BJ (cell line): ENCODE measurements around the gene RIOK2. TPM values are rescaled to one million over a fixed set of nuclear protein-coding genes. Genes with fewer than 3 reads are reported as not detected.

Source experiments
- CTCF ChIA-PET: fragments of 350-600 bp; formaldehyde crosslinking; extraction: SDS; loops from one replicate; lab custom pipeline; 2021; ENCODE audit warnings: antibody characterized with exemption, inconsistent platforms; lab: Yijun Ruan, JAX
- POLR2A ChIA-PET: fragments of 300-600 bp; sonication (Branson Sonifier 250); formaldehyde crosslinking; extraction: SDS; loops from one replicate; lab custom pipeline; 2021; ENCODE audit warnings: antibody characterized with exemption; lab: Charles Lee
- DNase-seq: peaks from one replicate; pipeline ENCODE4 v3.0.0-alpha.2; 2011; ENCODE audit warnings: low read depth
- H3K27me3 ChIP-seq: 2 replicates; pipeline ENCODE4 v1.6.0; 2011; ENCODE audit warnings: low read length; ENCODE audit not compliant: control insufficient read depth, insufficient read depth
- H3K36me3 ChIP-seq: 2 replicates; pipeline ENCODE4 v1.5.1; 2011; ENCODE audit warnings: low read length; ENCODE audit not compliant: control insufficient read depth, insufficient read depth
- H3K4me3 ChIP-seq: 2 replicates; pipeline ENCODE4 v1.5.1; 2011; ENCODE audit warnings: low read depth, mild to moderate bottlenecking, control low read depth, low read length
- CTCF ChIP-seq: IDR thresholded peaks from 2 replicates; pipeline ENCODE4 v1.5.1; 2011; ENCODE audit warnings: low read depth, mild to moderate bottlenecking, control low read depth, inconsistent platforms, low read length, moderate library complexity; ENCODE audit not compliant: insufficient read depth
- polyA plus RNA-seq: library from polyadenylated mRNA; depleted of rRNA; stranded (reverse); fragments of >200 nt; gene quantifications from 2 replicates; pipeline ENCODE4 v1.2.3, GENCODE V29; 2011

The RIOK2 gene
- polyA plus RNA-seq, 1 experiment, result 5.7 TPM

GRCh38 chr5:97149709-97150108 lies 33.3 kb downstream of the RIOK2 start:
- Histone ChIP-seq H3K4me3 (no peak overlapping the region), H3K27me3 (no peaks in the 10 kb centered on the region), H3K36me3 (no peaks in the 10 kb centered on the region)
- no peak for DNase-seq
- ChIA-PET CTCF (interaction anchor here (0.9 to 1.7 kb wide), 3 partner anchors 12 to 15 kb away, joined by 3 to 5 read pairs (median 4); no protein-coding TSS in a partner anchor), POLR2A (no interaction called here)
- no peak for TF ChIP-seq CTCF

GRCh38 chr5:97148288-97148687 lies 34.8 kb downstream of the RIOK2 start:
- H3K36me3 ChIP-seq, result no peaks in the 10 kb centered on the region
- DNase-seq, result no peak
- POLR2A ChIA-PET, result no interaction called here
- no peak for TF ChIP-seq CTCF
- no peak overlapping the region for H3K4me3 ChIP-seq
- H3K27me3 ChIP-seq, result no peaks in the 10 kb centered on the region
- CTCF ChIA-PET, result interaction anchor here (0.6 to 1.9 kb wide), 7 partner anchors 10 to 1503 kb away, joined by 3 to 7 read pairs (median 5); no protein-coding TSS in a partner anchor

- POLR2A ChIA-PET, result no interaction called here
- Histone ChIP-seq H3K4me3 (no peak overlapping the region), H3K27me3 (peaks cover 3% of the 10 kb centered on the region; the same call in 1 of the 2 replicates), H3K36me3 (no peaks in the 10 kb centered on the region)
- DNase-seq, result no peak
- TF ChIP-seq CTCF, result no peak
- CTCF ChIA-PET, result interaction anchor here (0.8 to 4.2 kb wide), 6 partner anchors 19 to 625 kb away, joined by 3 to 44 read pairs (median 3); partner anchors contain the start of gene ERAP2
Observed at GRCh38 chr5:97143704-97144103, 39.3 kb downstream of the RIOK2 start.

- no peak for DNase-seq
- H3K4me3 ChIP-seq, result no peak within 1 kb of the TSS
- POLR2A ChIA-PET, result no interaction called here
Observed at GRCh38 chr5:97142521-97143254, 40.4 kb downstream of the RIOK2 start, which contains the start of gene LIX1. LIX1 (minus strand) TSS chr5:97142611; CDS start chr5:97142576, 35 bp downstream.

More at GRCh38 chr5:97142521-97143254, 40.4 kb downstream of the RIOK2 start, which contains the start of gene LIX1:
- no peaks in the 10 kb centered on the region for H3K36me3 ChIP-seq
- peaks cover 3% of the 10 kb centered on the region for H3K27me3 ChIP-seq
- CTCF ChIA-PET, result interaction anchor here (0.6 to 4.2 kb wide), 14 partner anchors 8 to 624 kb away, joined by 3 to 44 read pairs (median 4); partner anchors contain the start of gene ERAP2
- TF ChIP-seq CTCF, result peak; percentile 63
